GM21786 (cell line): Measurements from ENCODE around the gene ZNF425.
"Not testable (repeated sequence)": the region's sequence is repeated elsewhere in the genome, so short reads cannot be mapped to it uniquely, and the experiment has no call there.

Experiments used
- ATAC-seq: cut with Tn5 transposase; IDR thresholded peaks from one replicate; pipeline ENCODE4 v1.9.1; 2021; ENCODE audit not compliant: unreplicated experiment

ZNF425 gene

DNA sequence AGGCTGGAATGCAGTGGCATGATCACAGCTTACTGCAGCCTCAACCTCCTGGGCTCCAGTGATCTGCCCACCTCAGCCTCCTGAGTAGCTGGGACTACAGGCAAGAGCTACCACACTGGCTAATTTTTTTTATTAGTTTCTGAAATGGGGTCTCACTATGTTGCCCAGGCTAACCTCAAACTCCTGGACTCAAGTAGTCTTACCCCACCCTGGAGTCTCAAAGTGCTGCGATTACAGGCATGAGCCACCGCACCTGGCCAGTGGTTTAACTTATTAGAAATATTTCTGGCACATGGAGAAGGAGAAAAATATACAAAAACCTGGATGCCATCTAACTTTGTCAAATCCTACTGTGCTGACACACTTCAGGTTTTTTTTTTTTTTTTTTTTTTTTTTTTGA is 50.8 kb downstream of the ZNF425 start:
- no peak for ATAC-seq

DNA sequence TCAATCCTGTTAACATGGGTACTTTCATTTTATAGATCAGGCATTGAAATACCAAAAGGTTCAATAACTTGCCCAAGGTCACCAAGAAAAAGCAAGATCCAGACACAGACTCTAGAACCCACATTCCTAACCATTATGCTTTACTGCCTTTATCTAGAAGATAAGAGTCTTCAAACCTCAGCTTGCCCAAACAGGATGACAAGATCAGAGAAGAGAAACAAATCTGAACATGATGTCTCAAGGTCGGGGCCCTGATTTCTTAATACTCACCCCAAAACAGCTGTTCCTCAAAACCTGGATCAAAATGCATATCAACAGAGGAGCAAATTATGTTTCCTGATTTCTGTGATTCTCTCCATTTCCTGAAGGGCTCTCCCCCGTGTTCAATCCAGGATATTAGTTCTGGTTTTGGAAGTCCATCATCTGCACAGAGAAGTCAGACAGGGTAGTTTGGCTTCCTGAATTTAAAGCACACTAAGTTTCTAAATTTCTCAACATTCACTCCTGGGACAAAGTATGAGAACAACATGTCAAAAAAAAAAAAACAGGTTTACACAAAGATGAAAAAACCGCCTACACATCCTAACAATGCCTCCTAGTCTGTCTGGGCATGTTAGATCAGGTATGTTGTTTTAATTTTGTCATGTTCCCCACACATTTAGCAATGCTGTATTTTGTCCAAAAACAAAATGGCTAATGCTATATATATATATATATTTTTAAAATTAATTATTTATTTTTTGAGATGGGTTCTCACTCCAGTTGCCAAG is 51.8 kb downstream of the ZNF425 start:
- no peak for ATAC-seq

- ATAC-seq = no peak
These were observed 53.7 kb downstream of the ZNF425 start for GRCh38 chr7:149072438-149072775.

DNA sequence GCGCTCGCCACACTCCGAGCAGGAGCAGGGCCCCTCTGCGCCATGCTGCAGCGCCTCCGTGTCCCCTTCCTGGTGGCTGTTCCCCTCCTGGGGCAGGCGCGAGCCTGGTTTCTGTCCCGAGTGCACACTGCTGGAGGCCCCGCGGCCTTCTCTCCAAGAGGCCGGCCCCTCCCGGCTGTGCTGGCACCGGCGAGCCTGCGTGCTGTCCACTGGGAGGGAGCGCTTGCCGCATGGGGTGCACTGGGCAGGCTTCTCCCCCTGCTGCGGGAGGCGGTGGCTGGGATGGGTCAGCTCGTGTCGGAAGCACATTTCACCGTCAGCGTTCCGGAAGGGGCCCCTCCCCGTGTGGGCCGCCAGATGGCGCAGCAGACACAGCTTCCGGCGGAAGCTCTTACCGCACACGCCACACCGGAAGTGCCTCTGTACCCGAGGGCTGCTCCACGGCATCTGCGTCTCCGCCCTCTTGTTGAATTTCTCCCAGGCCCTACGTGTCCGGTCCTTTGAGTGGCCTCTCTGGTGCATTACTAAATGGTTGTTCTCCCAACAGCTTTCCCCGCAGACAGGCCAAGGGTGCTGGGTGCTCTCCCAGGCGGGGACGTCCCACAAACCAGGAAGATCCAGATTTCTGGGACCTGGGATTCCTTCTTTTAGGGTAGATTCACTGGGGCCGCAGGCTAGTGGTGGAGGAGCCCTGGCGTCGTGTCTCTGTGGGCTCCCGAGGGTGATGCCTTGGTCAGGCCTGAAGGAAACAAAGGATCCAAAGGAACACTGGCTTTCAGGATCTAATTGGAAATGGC is 54.3 kb downstream of the ZNF425 start:
- no peak for ATAC-seq

DNA sequence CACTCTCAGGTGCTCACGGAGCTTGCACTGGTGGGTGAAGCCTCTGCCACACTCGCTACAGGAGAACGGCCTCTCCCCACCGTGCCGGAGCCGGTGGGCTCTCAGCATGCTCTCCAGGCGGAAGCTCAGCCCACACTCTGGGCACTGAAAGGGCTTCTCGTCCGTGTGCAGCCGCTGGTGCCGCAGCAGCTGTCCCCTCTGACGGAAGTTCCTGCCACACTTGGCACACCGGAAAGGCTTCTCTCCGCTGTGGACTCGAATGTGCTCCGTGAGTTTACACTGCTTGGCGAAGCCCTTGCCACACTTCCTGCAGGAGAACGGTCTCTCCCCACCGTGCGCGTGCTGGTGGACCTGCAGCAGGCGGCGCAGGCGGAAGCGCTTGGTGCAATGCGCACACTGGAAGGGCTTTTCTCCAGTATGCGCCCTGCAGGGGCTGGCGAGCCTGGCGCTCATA is 54.9 kb downstream of the ZNF425 start:
- no peak for ATAC-seq

GRCh38 chr7:149070372-149071125 is 55.6 kb downstream of the ZNF425 start:
- ATAC-seq = no peak

- no peak for ATAC-seq
These were observed 58.3 kb downstream of the ZNF425 start for GRCh38 chr7:149067869-149068268.

- no peak for ATAC-seq
These were observed 62.6 kb downstream of the ZNF425 start for GRCh38 chr7:149063476-149063875.

- not testable (repeated sequence) for ATAC-seq
These were observed 63.8 kb downstream of the ZNF425 start for GRCh38 chr7:149062217-149062899.

- no peak for ATAC-seq
These were observed 66.0 kb downstream of the ZNF425 start for GRCh38 chr7:149060156-149060555.

GRCh38 chr7:149053885-149054284 is 72.2 kb downstream of the ZNF425 start:
- ATAC-seq = no peak

GRCh38 chr7:149053384-149053783 is 72.7 kb downstream of the ZNF425 start:
- no peak for ATAC-seq
